Muscle of leg (tissue), 11 donors: ENCODE data around the gene HNRNPCL1. TPM values are rescaled to one million over a fixed set of nuclear protein-coding genes. Genes with fewer than 3 reads are reported as not detected.

Experiments used
- DNase-seq: peaks from one replicate; pipeline ENCODE4 v3.0.0; 2013
- H3K27ac ChIP-seq: one replicate; pipeline ENCODE4 v1.5.1; 2013; ENCODE audit warnings: mild to moderate bottlenecking, low read length, control low read depth
- H3K27me3 ChIP-seq: one replicate; pipeline ENCODE4 v1.6.1; 2013; ENCODE audit warnings: low read length; ENCODE audit not compliant: control insufficient read depth, insufficient read depth
- H3K36me3 ChIP-seq: one replicate; pipeline ENCODE4 v1.6.1; 2013; ENCODE audit warnings: low read length; ENCODE audit not compliant: control insufficient read depth, insufficient read depth
- H3K4me1 ChIP-seq: one replicate; pipeline ENCODE4 v1.6.1; 2013; ENCODE audit warnings: low read length; ENCODE audit not compliant: control insufficient read depth, insufficient read depth
- H3K4me3 ChIP-seq: one replicate; pipeline ENCODE4 v1.5.1; 2013; ENCODE audit warnings: low read length, control low read depth
- H3K9me3 ChIP-seq: replicated peaks from 2 replicates; pipeline ENCODE4 v1.6.1; 2013; ENCODE audit warnings: low read depth, low read length; ENCODE audit not compliant: control insufficient read depth
- WGBS: methylation state at CpG from one replicate; pipeline ENCODE4 v1.1.5; 2013; ENCODE audit warnings: missing lambda C conversion rate; ENCODE audit not compliant: insufficient coverage; 5-methylcytosine and 5-hydroxymethylcytosine counted together
- polyA plus RNA-seq, 8 donors: library from polyadenylated mRNA; unstranded; fragments of 120-200 nt; gene quantifications; one replicate each; pipeline versions ENCODE4 v1.2.1 to v1.2.3, GENCODE V29; 2013; ENCODE audit warnings: inconsistent platforms in 1 of 8, low replicate concordance in 1 of 8; ENCODE audit not compliant: insufficient read length in 8 of 8, insufficient read depth in 1 of 8
- total RNA-seq: library from RNA; stranded (reverse); fragments of 120-200 nt; gene quantifications from one replicate; pipeline ENCODE4 v1.2.4, GENCODE V29; 2013

Gene HNRNPCL1
- total and polyA plus RNA-seq, 9 donors = 0.13 to 0.24 (median 0.15) TPM; not detected in 6

DNA sequence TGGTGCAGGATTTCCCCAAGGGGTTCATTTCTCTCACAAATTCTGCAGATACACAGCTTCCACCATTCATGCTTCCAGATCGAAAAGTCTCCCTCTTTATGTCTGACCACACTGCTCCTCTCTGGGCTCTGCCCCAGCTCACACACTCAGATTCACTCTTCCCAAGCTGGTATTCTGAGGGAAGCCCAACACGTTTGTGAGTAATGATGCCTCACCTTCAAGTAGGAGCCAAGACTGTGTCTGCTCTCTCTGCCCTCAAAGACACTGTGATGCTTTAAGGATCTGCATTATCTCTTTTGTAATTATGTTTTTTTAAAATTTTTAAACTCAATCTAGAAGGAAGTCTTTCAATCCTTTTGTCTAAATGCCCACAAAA, 37.1 kb downstream of the HNRNPCL1 start:
- Histone ChIP-seq H3K27me3 (peaks cover 2% of the 10 kb centered on the region), H3K36me3 (no peaks in the 10 kb centered on the region), H3K4me3 (no peak overlapping the region), H3K9me3 (no peaks in the 10 kb centered on the region), H3K27ac (no peak overlapping the region), H3K4me1 (no peaks in the 10 kb centered on the region)
- WGBS = 100% methylated on average over 1 of the region's 2 CpGs
- DNase-seq = no peak

DNA sequence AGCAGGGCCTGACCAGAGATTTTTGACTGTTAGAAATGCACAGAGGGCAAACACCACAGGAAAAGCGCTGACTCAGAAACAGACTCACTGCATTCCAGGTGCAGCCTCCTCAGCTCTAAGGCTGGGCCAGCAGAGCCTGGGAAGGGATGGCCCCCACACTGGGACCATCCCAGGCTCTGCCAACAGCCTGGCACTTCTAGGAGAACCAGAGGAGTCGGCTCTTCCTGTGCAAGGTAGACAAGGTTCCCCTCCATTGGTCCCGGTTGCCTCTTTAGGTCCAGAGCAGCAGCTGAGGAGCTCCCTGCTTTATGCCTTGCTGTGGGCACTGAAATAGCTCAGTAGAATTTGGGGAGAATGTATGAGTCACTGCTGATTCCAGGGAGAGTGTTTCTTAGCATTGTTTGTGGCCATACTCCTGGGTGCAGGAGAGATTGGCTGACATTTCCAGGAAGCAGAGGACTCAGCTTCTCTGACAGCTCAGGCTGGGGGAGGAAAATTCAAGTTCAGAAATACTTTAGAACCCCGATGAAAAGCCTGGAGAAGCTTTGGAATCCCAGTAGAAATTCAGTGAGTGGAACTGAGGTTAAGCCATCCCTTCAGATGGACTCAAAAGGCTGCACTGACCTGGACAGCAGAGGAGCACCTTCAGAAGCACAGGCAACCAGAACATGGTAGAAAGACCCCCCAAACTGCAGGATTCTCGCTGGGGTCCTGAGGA, 37.7 kb downstream of the HNRNPCL1 start:
- no peak overlapping the region for H3K27ac ChIP-seq
- no peak overlapping the region for H3K4me3 ChIP-seq
- H3K9me3 ChIP-seq = no peaks in the 10 kb centered on the region
- no peaks in the 10 kb centered on the region for H3K36me3 ChIP-seq
- no peaks in the 10 kb centered on the region for H3K4me1 ChIP-seq
- DNase-seq = no peak
- WGBS = 82% methylated on average over 4 of the region's 5 CpGs
- peaks cover 2% of the 10 kb centered on the region for H3K27me3 ChIP-seq

DNA sequence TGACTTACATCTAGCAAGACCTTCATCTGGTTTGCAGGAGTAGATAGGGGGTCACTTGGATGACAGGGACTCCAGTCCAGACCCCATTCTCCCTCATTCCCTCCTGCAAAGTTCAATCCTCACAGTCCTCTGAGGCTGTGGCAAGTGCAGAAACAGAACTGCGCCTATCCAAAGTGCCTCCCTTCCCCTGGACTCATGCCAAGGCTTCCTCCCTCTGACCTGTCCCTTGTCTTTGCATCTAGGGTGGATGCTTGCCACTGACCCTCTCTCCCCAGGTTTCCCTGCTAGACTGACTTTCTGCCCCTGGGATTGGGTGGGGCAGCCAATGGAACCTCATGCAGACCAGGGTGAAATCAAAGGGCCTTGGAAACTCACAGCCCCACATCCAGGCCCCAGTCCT, 38.6 kb downstream of the HNRNPCL1 start:
- Histone ChIP-seq H3K36me3 (no peaks in the 10 kb centered on the region), H3K27me3 (peaks cover 2% of the 10 kb centered on the region), H3K27ac (no peak overlapping the region), H3K9me3 (no peaks in the 10 kb centered on the region), H3K4me1 (no peaks in the 10 kb centered on the region), H3K4me3 (no peak overlapping the region)
- WGBS = 83% methylated on average over 1 of the region's 1 CpG
- DNase-seq = no peak

DNA sequence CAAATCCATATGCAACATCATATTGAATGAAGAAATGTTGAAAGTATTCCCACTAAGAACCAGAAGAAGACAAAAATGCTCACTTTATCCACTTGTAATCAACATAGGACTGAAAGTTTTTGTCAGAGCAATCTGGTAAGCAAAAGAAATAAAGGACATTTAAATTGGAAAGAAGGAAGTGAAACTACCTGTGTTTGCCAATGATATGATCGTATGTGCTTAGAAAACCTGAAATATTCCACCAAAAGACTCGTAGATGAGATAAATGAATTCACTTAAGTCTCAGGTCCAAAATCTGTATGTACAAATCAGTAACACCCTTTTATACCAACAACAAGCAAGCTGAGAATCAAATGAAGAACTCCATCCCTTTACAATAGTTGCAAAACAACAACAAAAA, 48.8 kb downstream of the HNRNPCL1 start:
- WGBS = no CpG with 5 or more reads among the region's 2 CpGs
- Histone ChIP-seq H3K4me1 (no peaks in the 10 kb centered on the region), H3K4me3 (no peak overlapping the region), H3K36me3 (no peaks in the 10 kb centered on the region), H3K27me3 (no peaks in the 10 kb centered on the region), H3K27ac (no peak overlapping the region), H3K9me3 (no peaks in the 10 kb centered on the region)
- DNase-seq = no peak

DNA sequence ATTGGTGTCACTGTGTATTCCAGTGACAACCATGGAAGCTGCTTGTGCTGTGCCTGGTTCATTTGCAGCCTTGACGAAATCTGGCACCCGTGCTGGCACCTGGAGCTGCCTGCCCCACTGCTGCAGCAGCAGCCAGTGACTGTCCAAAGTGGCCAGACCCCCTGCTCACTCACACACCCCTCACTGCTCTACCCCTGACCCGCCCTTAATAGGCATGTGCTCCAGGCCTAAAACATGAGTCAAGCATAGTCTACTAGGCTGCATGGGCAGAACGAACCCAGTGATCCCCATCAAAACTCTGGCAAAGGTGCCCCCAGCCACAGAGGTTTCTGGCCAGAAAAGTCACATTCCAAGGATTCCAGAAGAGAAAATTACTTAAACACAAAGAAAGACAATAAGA, 49.6 kb downstream of the HNRNPCL1 start:
- Histone ChIP-seq H3K27me3 (no peaks in the 10 kb centered on the region), H3K4me3 (no peak overlapping the region), H3K27ac (no peak overlapping the region), H3K9me3 (no peaks in the 10 kb centered on the region), H3K36me3 (no peaks in the 10 kb centered on the region), H3K4me1 (no peaks in the 10 kb centered on the region)
- no peak for DNase-seq
- WGBS = 66% methylated on average over 3 of the region's 4 CpGs

Other genes starting within 250 kb of the HNRNPCL1 start
- gene DHRS3, start 230.5 kb downstream of the HNRNPCL1 start, total RNA-seq = 29.0 TPM
- 10 to 100 TPM; 11.4 to 24.7 (median 20.0) TPM for gene DHRS3, start 230.5 kb downstream of the HNRNPCL1 start, polyA plus RNA-seq
- 0.04 TPM for gene AADACL4, start 204.6 kb downstream of the HNRNPCL1 start, total RNA-seq
- under 1 TPM in 1 of 8 donors, not detected in 7; 0.12 TPM for gene AADACL4, start 204.6 kb downstream of the HNRNPCL1 start, polyA plus RNA-seq
- not detected for gene AADACL3, start 132.6 kb downstream of the HNRNPCL1 start, total RNA-seq
- gene AADACL3, start 132.6 kb downstream of the HNRNPCL1 start, polyA plus RNA-seq = under 1 TPM in 1 of 8 donors, not detected in 7; 0.14 TPM
- 0.62 TPM for gene CFAP107, start 102.5 kb downstream of the HNRNPCL1 start, total RNA-seq
- gene CFAP107, start 102.5 kb downstream of the HNRNPCL1 start, polyA plus RNA-seq = 1 to 10 TPM in 3 of 8 donors, under 1 TPM in 5; 0.26 to 2.3 (median 0.97) TPM
- not detected for gene PRAMEF12, start 75.0 kb downstream of the HNRNPCL1 start, total RNA-seq
- gene PRAMEF12, start 75.0 kb downstream of the HNRNPCL1 start, polyA plus RNA-seq = not detected
- gene PRAMEF1, start 57.3 kb downstream of the HNRNPCL1 start, total RNA-seq = not detected
- not detected for gene PRAMEF1, start 57.3 kb downstream of the HNRNPCL1 start, polyA plus RNA-seq
- gene PRAMEF11, start 17.3 kb downstream of the HNRNPCL1 start, total RNA-seq = not detected
- gene PRAMEF11, start 17.3 kb downstream of the HNRNPCL1 start, polyA plus RNA-seq = not detected
- not detected for gene PRAMEF2, start 8.4 kb upstream of the HNRNPCL1 start, total RNA-seq
- not detected for gene PRAMEF2, start 8.4 kb upstream of the HNRNPCL1 start, polyA plus RNA-seq
- gene PRAMEF4, start 37.5 kb upstream of the HNRNPCL1 start, total RNA-seq = not detected
- gene PRAMEF4, start 37.5 kb upstream of the HNRNPCL1 start, polyA plus RNA-seq = not detected
- gene PRAMEF10, start 49.5 kb upstream of the HNRNPCL1 start, total RNA-seq = not detected
- not detected for gene PRAMEF10, start 49.5 kb upstream of the HNRNPCL1 start, polyA plus RNA-seq
- gene PRAMEF7, start 67.9 kb upstream of the HNRNPCL1 start, total RNA-seq = not detected
- gene PRAMEF7, start 67.9 kb upstream of the HNRNPCL1 start, polyA plus RNA-seq = not detected
- gene PRAMEF6, start 98.9 kb upstream of the HNRNPCL1 start, total RNA-seq = not detected
- not detected for gene PRAMEF6, start 98.9 kb upstream of the HNRNPCL1 start, polyA plus RNA-seq
- gene PRAMEF27, start 207.9 kb upstream of the HNRNPCL1 start, total RNA-seq = not detected
- gene PRAMEF27, start 207.9 kb upstream of the HNRNPCL1 start, polyA plus RNA-seq = not detected
- not detected for gene HNRNPCL3, start 212.0 kb upstream of the HNRNPCL1 start, total RNA-seq
- not detected for gene HNRNPCL3, start 212.0 kb upstream of the HNRNPCL1 start, polyA plus RNA-seq
- not detected for gene PRAMEF25, start 222.1 kb upstream of the HNRNPCL1 start, total RNA-seq
- gene PRAMEF25, start 222.1 kb upstream of the HNRNPCL1 start, polyA plus RNA-seq = not detected